Natural killer cell (primary cell): Measurements from ENCODE around the gene CCDC30. TPM values are rescaled to one million over a fixed set of nuclear protein-coding genes. Genes with fewer than 3 reads are reported as not detected.
A peak's percentile ranks its signal among the peaks of the same experiment; 100 is the strongest.

Experiments used
- ATAC-seq, 3 donors: fragments of 150-1000 bp in 2 of 3; fragments of 200-7000 bp in 1 of 3; cut with Tn5 transposase; 1 replicate in 1 of 3; 2 replicates in 2 of 3; pipeline ENCODE4 v1.10.0; 2021; ENCODE audit warnings: mild to moderate bottlenecking in 2 of 3, moderate library complexity in 2 of 3
- DNase-seq, 2 donors: peaks; one replicate each; pipeline versions ENCODE4 v3.0.0 to v3.0.0-alpha.2; 2013 to 2021; ENCODE audit warnings: mixed read lengths in 1 of 2
- H3K27ac ChIP-seq: one replicate; pipeline ENCODE4 v1.5.1; 2013; ENCODE audit warnings: mild to moderate bottlenecking, low read length
- H3K27me3 ChIP-seq: one replicate; pipeline ENCODE4 v1.6.1; 2013; ENCODE audit warnings: low read length; ENCODE audit not compliant: control insufficient read depth, insufficient read depth
- H3K36me3 ChIP-seq: one replicate; pipeline ENCODE4 v1.6.1; 2013; ENCODE audit warnings: low read length; ENCODE audit not compliant: control insufficient read depth, insufficient read depth
- H3K4me1 ChIP-seq: one replicate; pipeline ENCODE4 v1.6.1; 2013; ENCODE audit warnings: low read length; ENCODE audit not compliant: control insufficient read depth, insufficient read depth
- H3K4me3 ChIP-seq: one replicate; pipeline ENCODE4 v1.5.1; 2013; ENCODE audit warnings: low read length
- H3K9me3 ChIP-seq: one replicate; pipeline ENCODE4 v1.6.1; 2013; ENCODE audit warnings: low read length; ENCODE audit not compliant: control insufficient read depth, insufficient read depth
- H3K27ac Mint-ChIP-seq, 2 donors: one replicate each; pipeline ENCODE4 v1.8.0; 2022; ENCODE audit warnings: mild to moderate bottlenecking in 2 of 2, mixed read lengths in 2 of 2, moderate library complexity in 1 of 2
- H3K27me3 Mint-ChIP-seq, 2 donors: one replicate each; pipeline ENCODE4 v1.8.0; 2022; ENCODE audit warnings: low read depth in 2 of 2, mixed read lengths in 2 of 2
- H3K36me3 Mint-ChIP-seq: one replicate; pipeline ENCODE4 v1.8.0; 2022; ENCODE audit warnings: mixed read lengths
- H3K4me1 Mint-ChIP-seq, 2 donors: one replicate each; pipeline ENCODE4 v1.8.0; 2022; ENCODE audit warnings: mixed read lengths in 2 of 2
- H3K4me3 Mint-ChIP-seq: one replicate; pipeline ENCODE4 v1.8.0; 2022; ENCODE audit warnings: mild to moderate bottlenecking, moderate library complexity, mixed read lengths
- H3K9me3 Mint-ChIP-seq, 2 donors: one replicate each; pipeline ENCODE4 v1.8.0; 2022; ENCODE audit warnings: mixed read lengths in 2 of 2
- CTCF ChIP-seq: fragments of 200-600 bp; IDR thresholded peaks from one replicate; pipeline ENCODE4 v1.8.0; 2022; ENCODE audit warnings: antibody characterized with exemption
- WGBS: methylation state at CpG from one replicate; pipeline ENCODE4 v1.1.7; 2013; ENCODE audit warnings: missing lambda C conversion rate; ENCODE audit not compliant: insufficient coverage; 5-methylcytosine and 5-hydroxymethylcytosine counted together
- intact Hi-C: fragments of 100-400 bp; cut with micrococcal nuclease; formaldehyde crosslinking; loops from one replicate; pipeline ENCODE4 v1.14.2; 2022
- total RNA-seq, 4 donors: library from RNA; stranded (reverse); fragments of 120-200 nt in 1 of 4; gene quantifications; one replicate each; pipeline versions ENCODE4 v1.2.3 to v1.2.4, GENCODE V29; 2013 to 2022

Gene CCDC30
- total RNA-seq, 3 donors from 2014 or later (not counting 1 experiment from before 2014, with no cell fraction given), result 4.5 to 6.1 (median 5.0) TPM

GRCh38 chr1:42427240-42427639 is 35.8 kb upstream of the CCDC30 start:
- no peak for TF ChIP-seq CTCF
- Histone ChIP-seq H3K4me1 (peaks cover 5% of the 10 kb centered on the region), H3K9me3 (no peaks in the 10 kb centered on the region), H3K4me3 (no peak overlapping the region), H3K27ac (no peak overlapping the region), H3K36me3 (no peaks in the 10 kb centered on the region), H3K27me3 (no peaks in the 10 kb centered on the region)
- Mint-ChIP-seq H3K36me3 (no peaks in the 10 kb centered on the region), H3K27me3 (peaks cover 6 to 8% of the 10 kb centered on the region in 2 donors), H3K4me3 (no peak overlapping the region), H3K4me1 (peaks cover 5% of the 10 kb centered on the region in 2 donors), H3K9me3 (no peaks in the 10 kb centered on the region), H3K27ac (no peak overlapping the region)
- intact Hi-C loops, result no loop called here
- ATAC-seq, result no peak
- DNase-seq, result no peak
- 88% methylated on average over 4 of the region's 4 CpGs for WGBS

- ATAC-seq, result no peak
- H3K27me3 ChIP-seq, result no peaks in the 10 kb centered on the region
- no peak for DNase-seq
- Mint-ChIP-seq H3K4me1 (peaks cover 5% of the 10 kb centered on the region in 2 donors), H3K36me3 (no peaks in the 10 kb centered on the region), H3K27ac (no peak overlapping the region), H3K4me3 (no peak overlapping the region), H3K27me3 (peaks cover 4 to 6% of the 10 kb centered on the region in 2 donors), H3K9me3 (no peaks in the 10 kb centered on the region)
- H3K9me3 ChIP-seq, result no peaks in the 10 kb centered on the region
- WGBS, result 84% methylated on average over 1 of the region's 1 CpG
- H3K4me3 ChIP-seq, result no peak overlapping the region
- H3K4me1 ChIP-seq, result peaks cover 5% of the 10 kb centered on the region
- no peaks in the 10 kb centered on the region for H3K36me3 ChIP-seq
- intact Hi-C loops, result no loop called here
- no peak for TF ChIP-seq CTCF
- no peak overlapping the region for H3K27ac ChIP-seq
Measured at GRCh38 chr1:42429603-42430002, 33.5 kb upstream of the CCDC30 start.

- Mint-ChIP-seq H3K27ac (no peak overlapping the region), H3K36me3 (no peaks in the 10 kb centered on the region), H3K9me3 (no peaks in the 10 kb centered on the region), H3K4me1 (no peaks in the 10 kb centered on the region), H3K27me3 (no peaks in the 10 kb centered on the region), H3K4me3 (no peak overlapping the region)
- peak overlapping the region; percentile 62 for H3K27ac ChIP-seq
- H3K27me3 ChIP-seq, result no peaks in the 10 kb centered on the region
- no peak overlapping the region for H3K4me3 ChIP-seq
- WGBS, result 60% methylated on average over 1 of the region's 3 CpGs
- H3K4me1 ChIP-seq, result peaks cover 5% of the 10 kb centered on the region
- H3K36me3 ChIP-seq, result no peaks in the 10 kb centered on the region
- H3K9me3 ChIP-seq, result no peaks in the 10 kb centered on the region
- ATAC-seq (peak in 2 of 3 donors; percentile 49 to 59), DNase-seq (no peak)
- intact Hi-C loops, result no loop called here
- TF ChIP-seq CTCF, result no peak
Measured at GRCh38 chr1:42430286-42431135, 32.6 kb upstream of the CCDC30 start.

- Histone ChIP-seq H3K36me3 (no peaks in the 10 kb centered on the region), H3K4me3 (no peak overlapping the region), H3K4me1 (peaks cover 5% of the 10 kb centered on the region), H3K27me3 (no peaks in the 10 kb centered on the region), H3K9me3 (no peaks in the 10 kb centered on the region), H3K27ac (no peak overlapping the region)
- no peaks in the 10 kb centered on the region for H3K36me3 Mint-ChIP-seq
- H3K27me3 Mint-ChIP-seq, result no peaks in the 10 kb centered on the region
- H3K4me3 Mint-ChIP-seq, result no peak overlapping the region
- H3K27ac Mint-ChIP-seq, result no peak overlapping the region
- ATAC-seq (no peak), DNase-seq (no peak)
- H3K4me1 Mint-ChIP-seq, result no peaks in the 10 kb centered on the region
- H3K9me3 Mint-ChIP-seq, result no peaks in the 10 kb centered on the region
- intact Hi-C loops, result no loop called here
- 94% methylated on average over 2 of the region's 3 CpGs for WGBS
- no peak for TF ChIP-seq CTCF
Measured at GRCh38 chr1:42431514-42431913, 31.6 kb upstream of the CCDC30 start.
